ENCODE data around the gene LRRC46. TPM values are rescaled to one million over a fixed set of nuclear protein-coding genes. Genes with fewer than 3 reads are reported as not detected.

The LRRC46 gene
- total and polyA plus RNA-seq, 2 experiments from 2014 or later = 0.18 to 0.35 TPM

GRCh38 chr17:47879776-47880454, 48.4 kb downstream of the LRRC46 start:
- H3K36me3 ChIP-seq (ENCODE audit: insufficient read depth) = no peaks in the 10 kb centered on the region
- Mint-ChIP-seq H3K4me1 (peaks cover 39% of the 10 kb centered on the region), H3K27me3 (ENCODE audit: insufficient read depth, low read depth, poor library complexity) (peaks cover 22% of the 10 kb centered on the region), H3K9me3 (no peaks in the 10 kb centered on the region), H3K4me3 (no peak overlapping the region), H3K36me3 (ENCODE audit: low read depth) (no peaks in the 10 kb centered on the region), H3K27ac (no peak overlapping the region)
- H3K4me2 ChIP-seq = no peak overlapping the region
- H3K9me2 ChIP-seq (ENCODE audit: insufficient read depth) = no peaks in the 10 kb centered on the region
- no peaks in the 10 kb centered on the region for H4K20me1 ChIP-seq (replicated peaks; ENCODE audit: insufficient read depth)
- H3K4me1 ChIP-seq (ENCODE audit: insufficient read depth) = peaks cover 25% of the 10 kb centered on the region
- H2AFZ ChIP-seq = no peak overlapping the region
- TF ChIP-seq, protein P1, sequence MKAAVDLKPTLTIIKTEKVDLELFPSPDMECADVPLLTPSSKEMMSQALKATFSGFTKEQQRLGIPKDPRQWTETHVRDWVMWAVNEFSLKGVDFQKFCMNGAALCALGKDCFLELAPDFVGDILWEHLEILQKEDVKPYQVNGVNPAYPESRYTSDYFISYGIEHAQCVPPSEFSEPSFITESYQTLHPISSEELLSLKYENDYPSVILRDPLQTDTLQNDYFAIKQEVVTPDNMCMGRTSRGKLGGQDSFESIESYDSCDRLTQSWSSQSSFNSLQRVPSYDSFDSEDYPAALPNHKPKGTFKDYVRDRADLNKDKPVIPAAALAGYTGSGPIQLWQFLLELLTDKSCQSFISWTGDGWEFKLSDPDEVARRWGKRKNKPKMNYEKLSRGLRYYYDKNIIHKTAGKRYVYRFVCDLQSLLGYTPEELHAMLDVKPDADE (IDR thresholded peaks at IDR 0.05) = no peak
- TF ChIP-seq ZNF331 (CRISPR knock-in tag; IDR thresholded peaks at IDR 0.05; ENCODE audit: low read depth) (no peak), CREB1 (CRISPR knock-in tag; IDR thresholded peaks at IDR 0.05; ENCODE audit: low read depth) (no peak), NANOG (IDR thresholded peaks at IDR 0.05; ENCODE audit: borderline replicate concordance) (no peak), EZH2phosphoT487 (IDR thresholded peaks at IDR 0.05; ENCODE audit: unreplicated experiment) (no peak), POLR2AphosphoS5 (IDR thresholded peaks at IDR 0.05; ENCODE audit: low read depth) (no peak), STAT1 (IDR thresholded peaks at IDR 0.05; ENCODE audit: unreplicated experiment) (no peak), EZH2 (IDR thresholded peaks at IDR 0.05; ENCODE audit: low read depth, unreplicated experiment) (no peak), JUNB (IDR thresholded peaks at IDR 0.05; ENCODE audit: unreplicated experiment) (no peak), ZNF114 (CRISPR knock-in tag; IDR thresholded peaks at IDR 0.05) (no peak), CTCF (conservative IDR thresholded peaks at IDR 0.05; ENCODE audit: low read depth in 2 of 2) (no peak), ZNF462 (CRISPR knock-in tag; IDR thresholded peaks at IDR 0.05) (no peak)
- TF ChIP-seq, protein P2, sequence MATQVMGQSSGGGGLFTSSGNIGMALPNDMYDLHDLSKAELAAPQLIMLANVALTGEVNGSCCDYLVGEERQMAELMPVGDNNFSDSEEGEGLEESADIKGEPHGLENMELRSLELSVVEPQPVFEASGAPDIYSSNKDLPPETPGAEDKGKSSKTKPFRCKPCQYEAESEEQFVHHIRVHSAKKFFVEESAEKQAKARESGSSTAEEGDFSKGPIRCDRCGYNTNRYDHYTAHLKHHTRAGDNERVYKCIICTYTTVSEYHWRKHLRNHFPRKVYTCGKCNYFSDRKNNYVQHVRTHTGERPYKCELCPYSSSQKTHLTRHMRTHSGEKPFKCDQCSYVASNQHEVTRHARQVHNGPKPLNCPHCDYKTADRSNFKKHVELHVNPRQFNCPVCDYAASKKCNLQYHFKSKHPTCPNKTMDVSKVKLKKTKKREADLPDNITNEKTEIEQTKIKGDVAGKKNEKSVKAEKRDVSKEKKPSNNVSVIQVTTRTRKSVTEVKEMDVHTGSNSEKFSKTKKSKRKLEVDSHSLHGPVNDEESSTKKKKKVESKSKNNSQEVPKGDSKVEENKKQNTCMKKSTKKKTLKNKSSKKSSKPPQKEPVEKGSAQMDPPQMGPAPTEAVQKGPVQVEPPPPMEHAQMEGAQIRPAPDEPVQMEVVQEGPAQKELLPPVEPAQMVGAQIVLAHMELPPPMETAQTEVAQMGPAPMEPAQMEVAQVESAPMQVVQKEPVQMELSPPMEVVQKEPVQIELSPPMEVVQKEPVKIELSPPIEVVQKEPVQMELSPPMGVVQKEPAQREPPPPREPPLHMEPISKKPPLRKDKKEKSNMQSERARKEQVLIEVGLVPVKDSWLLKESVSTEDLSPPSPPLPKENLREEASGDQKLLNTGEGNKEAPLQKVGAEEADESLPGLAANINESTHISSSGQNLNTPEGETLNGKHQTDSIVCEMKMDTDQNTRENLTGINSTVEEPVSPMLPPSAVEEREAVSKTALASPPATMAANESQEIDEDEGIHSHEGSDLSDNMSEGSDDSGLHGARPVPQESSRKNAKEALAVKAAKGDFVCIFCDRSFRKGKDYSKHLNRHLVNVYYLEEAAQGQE (IDR thresholded peaks at IDR 0.05; ENCODE audit: unreplicated experiment) = no peak
- no peak overlapping the region for H3K27ac ChIP-seq (ENCODE audit: low read depth)
- H3K27me3 ChIP-seq (ENCODE audit: insufficient read depth) = peaks cover 5% of the 10 kb centered on the region; the same call in 1 of the 2 replicates
- DNase-seq (ENCODE audit: low spot score) = no peak
- 0 out of 2 replicates have a peak, but pooled peaks cover 2% of the 10 kb centered on the region for H3F3A ChIP-seq (replicated peaks; ENCODE audit: low read depth)
- no peaks in the 10 kb centered on the region for H3K79me2 ChIP-seq (replicated peaks; ENCODE audit: insufficient read depth)
- no peak for ATAC-seq
- H3K4me3 ChIP-seq = no peak overlapping the region

All from GM23338 (cell line).